ENCODE results near the gene KCNQ1OT1. TPM values are rescaled to one million over a fixed set of nuclear protein-coding genes. Genes with fewer than 3 reads are reported as not detected.

The KCNQ1OT1 gene
- total RNA-seq, 1 experiment from 2014 or later = 1.2 TPM

- Histone ChIP-seq H3K79me1 (ENCODE audit: insufficient read depth, low read depth, low read length, poor library complexity, severe bottlenecking) (no peaks in the 10 kb centered on the region), H3K79me2 (ENCODE audit: insufficient read depth, low read length) (no peaks in the 10 kb centered on the region), H4K20me1 (ENCODE audit: control insufficient read depth, insufficient read depth, insufficient read length) (no peaks in the 10 kb centered on the region), H2AFZ (ENCODE audit: low read length) (no peak overlapping the region), H3K56ac (ENCODE audit: insufficient read length, low read depth, low read length) (no peak overlapping the region), H2BK15ac (ENCODE audit: low read depth, low read length) (no peak overlapping the region), H3T11ph (ENCODE audit: low read length) (no peak overlapping the region), H2BK12ac (ENCODE audit: insufficient read length, low read depth, low read length) (no peak overlapping the region), H3K27me3 (ENCODE audit: insufficient read depth, low read length) (peaks cover 16% of the 10 kb centered on the region; the same call in 1 of the 2 replicates), H3K4me2 (ENCODE audit: insufficient read depth, insufficient read length, low read length) (no peak overlapping the region), H3K23me2 (ENCODE audit: insufficient read length, low read depth, low read length, poor library complexity, severe bottlenecking) (no peaks in the 10 kb centered on the region), H4K91ac (ENCODE audit: insufficient read length, low read depth, low read length) (no peak overlapping the region), H2BK5ac (ENCODE audit: insufficient read length, low read length) (no peak overlapping the region), H4K5ac (ENCODE audit: insufficient read length, low read depth, low read length) (no peak overlapping the region), H4K8ac (replicated peaks; ENCODE audit: insufficient read length, low read depth, low read length) (no peak overlapping the region), H3K4ac (ENCODE audit: low read depth, low read length) (no peak overlapping the region), H2AK5ac (ENCODE audit: insufficient read length, low read length) (no peak overlapping the region), H3K14ac (ENCODE audit: insufficient read depth, low read length) (no peak overlapping the region), H2BK20ac (ENCODE audit: low read depth, low read length, poor library complexity, severe bottlenecking) (no peak overlapping the region), H3K27ac (ENCODE audit: insufficient read length, low read depth, low read length) (no peak overlapping the region), H2BK120ac (ENCODE audit: low read depth, low read length, poor library complexity, severe bottlenecking) (no peak overlapping the region), H3K18ac (ENCODE audit: insufficient read length, low read depth, low read length) (no peak overlapping the region), H3K9me3 (ENCODE audit: control insufficient read depth, low read depth, low read length) (no peaks in the 10 kb centered on the region), H3K9ac (ENCODE audit: extremely low read depth, insufficient read length, low read length) (no peak overlapping the region), H3K4me1 (ENCODE audit: insufficient read depth, low read length) (no peaks in the 10 kb centered on the region), H3K23ac (ENCODE audit: insufficient read length, low read depth, low read length) (no peak overlapping the region)
- TF ChIP-seq, protein P1, sequence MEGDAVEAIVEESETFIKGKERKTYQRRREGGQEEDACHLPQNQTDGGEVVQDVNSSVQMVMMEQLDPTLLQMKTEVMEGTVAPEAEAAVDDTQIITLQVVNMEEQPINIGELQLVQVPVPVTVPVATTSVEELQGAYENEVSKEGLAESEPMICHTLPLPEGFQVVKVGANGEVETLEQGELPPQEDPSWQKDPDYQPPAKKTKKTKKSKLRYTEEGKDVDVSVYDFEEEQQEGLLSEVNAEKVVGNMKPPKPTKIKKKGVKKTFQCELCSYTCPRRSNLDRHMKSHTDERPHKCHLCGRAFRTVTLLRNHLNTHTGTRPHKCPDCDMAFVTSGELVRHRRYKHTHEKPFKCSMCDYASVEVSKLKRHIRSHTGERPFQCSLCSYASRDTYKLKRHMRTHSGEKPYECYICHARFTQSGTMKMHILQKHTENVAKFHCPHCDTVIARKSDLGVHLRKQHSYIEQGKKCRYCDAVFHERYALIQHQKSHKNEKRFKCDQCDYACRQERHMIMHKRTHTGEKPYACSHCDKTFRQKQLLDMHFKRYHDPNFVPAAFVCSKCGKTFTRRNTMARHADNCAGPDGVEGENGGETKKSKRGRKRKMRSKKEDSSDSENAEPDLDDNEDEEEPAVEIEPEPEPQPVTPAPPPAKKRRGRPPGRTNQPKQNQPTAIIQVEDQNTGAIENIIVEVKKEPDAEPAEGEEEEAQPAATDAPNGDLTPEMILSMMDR (conservative IDR thresholded peaks at IDR 0.05) = no peak
- Mint-ChIP-seq H3K27me3 (ENCODE audit: low read depth) (peaks cover 98% of the 10 kb centered on the region), H3K4me1 (no peaks in the 10 kb centered on the region), H3K4me3 (no peak overlapping the region), H3K27ac (no peak overlapping the region), H3K9me3 (peaks cover 65 to 95% of the 10 kb centered on the region in 2 experiments), H3K36me3 (ENCODE audit: insufficient read depth in 1 of 3, low read depth in 3 of 3) (0 out of 7 replicates have a peak, but pooled peaks cover 0 to 2% (median 0%) of the 10 kb centered on the region in 3 experiments)
- DNase-seq = no peak
- no CpG with 5 or more reads among the region's 3 CpGs for WGBS (ENCODE audit: extremely low coverage, insufficient read length, low lambda C conversion rate)
Measured at GRCh38 chr11:2621894-2622293, 77.9 kb downstream of the KCNQ1OT1 start.
